Kidney (tissue), 14 donors: Measurements from ENCODE around the gene RHBDF2. TPM values are rescaled to one million over a fixed set of nuclear protein-coding genes. Genes with fewer than 3 reads are reported as not detected.
A peak's percentile ranks its signal among the peaks of the same experiment; 100 is the strongest.
"Not testable (repeated sequence)": the region's sequence is repeated elsewhere in the genome, so short reads cannot be mapped to it uniquely, and the experiment has no call there.

Experiments used
- DNase-seq, 5 donors: peaks; one replicate each; pipeline ENCODE4 v3.0.0-alpha.2; 2013 to 2020
- FAIRE-seq: peaks from 2 replicates; lab custom pipeline; 2012; peaks lifted over from hg19 to GRCh38; lab: Jason Lieb, UNC
- H3K27ac ChIP-seq, 2 donors: one replicate each; pipeline ENCODE4 v1.7.0; 2013; ENCODE audit warnings: low read depth in 2 of 2, low read length in 2 of 2, inconsistent platforms in 1 of 2
- H3K27me3 ChIP-seq: one replicate; pipeline ENCODE4 v1.7.1; 2013; ENCODE audit warnings: low read length, inconsistent platforms; ENCODE audit not compliant: control insufficient read depth, insufficient read depth
- H3K36me3 ChIP-seq, 3 donors: one replicate each; pipeline versions ENCODE4 v1.7.0 to v1.7.1; 2013; ENCODE audit warnings: low read length in 3 of 3, control low read depth in 1 of 3, inconsistent platforms in 1 of 3; ENCODE audit not compliant: insufficient read depth in 3 of 3, control insufficient read depth in 2 of 3
- H3K4me1 ChIP-seq, 3 donors: one replicate each; pipeline versions ENCODE4 v1.7.0 to v1.7.1; 2013; ENCODE audit warnings: low read length in 3 of 3, inconsistent platforms in 1 of 3, low read depth in 1 of 3; ENCODE audit not compliant: control insufficient read depth in 2 of 3, insufficient read depth in 2 of 3
- H3K4me3 ChIP-seq, 3 donors: one replicate each; pipeline versions ENCODE4 v1.7.0 to v1.8.1; 2013; ENCODE audit warnings: low read length in 3 of 3, control low read depth in 1 of 3, inconsistent platforms in 1 of 3
- H3K9ac ChIP-seq, 3 donors: one replicate each; pipeline versions ENCODE4 v1.7.0 to v1.7.1; 2013; ENCODE audit warnings: low read length in 3 of 3, control low read depth in 1 of 3, inconsistent platforms in 1 of 3
- H3K9me3 ChIP-seq, 3 donors: one replicate each; pipeline versions ENCODE4 v1.7.0 to v1.7.1; 2013; ENCODE audit warnings: low read length in 3 of 3, control low read depth in 1 of 3, inconsistent platforms in 1 of 3; ENCODE audit not compliant: control insufficient read depth in 2 of 3, insufficient read depth in 1 of 3
- CTCF ChIP-seq: IDR thresholded peaks from 3 replicates; pipeline ENCODE4 v1.5.1; 2012; ENCODE audit warnings: mild to moderate bottlenecking, moderate library complexity, borderline replicate concordance; ENCODE audit not compliant: insufficient read depth; ENCODE audit errors: extremely low read depth
- intact Hi-C: fragments of 100-400 bp; cut with DNase I; formaldehyde crosslinking; loops from one replicate; pipeline ENCODE4 v1.11.1; 2022
- polyA plus RNA-seq: library from polyadenylated mRNA; stranded (reverse); fragments of 350-450 nt; fragmentation: Illumina TruSeq; extraction: RNeasy Lipid Tissue Mini Kit (QIAGEN cat#74804); gene quantifications from one replicate; pipeline ENCODE4 v1.2.3, GENCODE V29; 2014; ENCODE audit warnings: low read depth, low replicate concordance; ENCODE audit not compliant: insufficient read depth
- total RNA-seq: library from RNA; stranded (reverse); fragmentation: NEBNext Ultra II Directional; extraction: Animal tissue kit (Norgen Biotek cat#: 25700); gene quantifications from one replicate; pipeline ENCODE4 v1.2.1, GENCODE V29; 2021
- donor health status: control.
- donor health status: control.
- donor health status: control.
- donor health status: control.
- donor health status: control.
- donor health status: DM: yes; HTN: yes; CAD: no.
- donor health status: Normal renal cell carcinoma (clear cell type).

Gene RHBDF2
- total and polyA plus RNA-seq, 2 donors from 2014 or later, result 6.8 to 58.6 TPM

GRCh38 chr17:76528156-76528527 lies 26.9 kb upstream of the RHBDF2 start:
- FAIRE-seq (no peak), DNase-seq (peak in 2 of 5 donors; percentile 48 to 77)
- no peak for TF ChIP-seq CTCF
- H3K36me3 ChIP-seq, result no peaks in the 10 kb centered on the region
- intact Hi-C loops, result no loop called here
- peaks cover 3 to 43% (median 15%) of the 10 kb centered on the region in 3 donors for H3K4me1 ChIP-seq
- H3K9me3 ChIP-seq, result no peaks in the 10 kb centered on the region
- peak overlapping the region; percentile 94 for H3K27ac ChIP-seq
- H3K4me3 ChIP-seq, result no peak overlapping the region
- peak overlapping the region in 1 of 3 donors; percentile 46 for H3K9ac ChIP-seq
- H3K27me3 ChIP-seq, result no peaks in the 10 kb centered on the region

DNA sequence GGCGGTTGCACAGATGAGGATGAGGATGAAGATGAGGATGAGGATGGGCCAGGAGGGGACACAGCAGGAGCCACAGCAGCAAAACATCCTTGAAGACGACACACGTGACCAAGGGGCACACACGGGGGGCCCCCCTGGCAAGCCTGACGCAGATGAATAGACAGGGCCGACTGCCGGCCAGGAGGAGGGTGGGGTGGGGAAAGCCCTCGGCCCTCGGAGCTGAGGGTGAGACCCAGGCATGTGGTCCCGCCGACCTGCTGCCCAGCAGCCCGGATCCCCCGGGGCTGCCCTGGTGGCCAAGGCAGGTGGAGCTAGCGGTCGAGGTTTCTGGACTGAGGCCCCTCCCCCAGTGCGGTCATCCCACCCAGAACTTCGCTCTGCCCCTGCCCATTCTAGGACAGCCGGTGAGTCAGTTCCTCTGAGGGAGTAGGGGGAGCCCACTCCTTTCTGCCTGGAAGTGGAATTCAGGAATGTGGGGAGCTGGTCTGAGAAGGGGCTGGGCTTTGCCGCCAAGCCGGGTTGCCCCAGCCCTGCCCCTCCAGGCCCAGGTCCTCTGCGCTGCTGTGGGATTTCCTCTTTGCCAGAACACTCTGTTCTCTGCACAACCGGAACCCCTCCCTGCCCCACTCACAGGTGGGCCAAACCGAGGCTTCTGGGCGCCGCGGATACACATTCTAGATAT lies 26.3 kb upstream of the RHBDF2 start:
- Histone ChIP-seq H3K27me3 (no peaks in the 10 kb centered on the region), H3K36me3 (no peaks in the 10 kb centered on the region), H3K9ac (no peak overlapping the region), H3K27ac (peak overlapping the region; percentile 0 to 32), H3K9me3 (no peaks in the 10 kb centered on the region), H3K4me1 (peaks cover 3 to 45% (median 15%) of the 10 kb centered on the region in 3 donors), H3K4me3 (no peak overlapping the region)
- no peak for TF ChIP-seq CTCF
- intact Hi-C loops, result no loop called here
- DNase-seq (peak; percentile 75 to 89 (median 81)), FAIRE-seq (no peak)

DNA sequence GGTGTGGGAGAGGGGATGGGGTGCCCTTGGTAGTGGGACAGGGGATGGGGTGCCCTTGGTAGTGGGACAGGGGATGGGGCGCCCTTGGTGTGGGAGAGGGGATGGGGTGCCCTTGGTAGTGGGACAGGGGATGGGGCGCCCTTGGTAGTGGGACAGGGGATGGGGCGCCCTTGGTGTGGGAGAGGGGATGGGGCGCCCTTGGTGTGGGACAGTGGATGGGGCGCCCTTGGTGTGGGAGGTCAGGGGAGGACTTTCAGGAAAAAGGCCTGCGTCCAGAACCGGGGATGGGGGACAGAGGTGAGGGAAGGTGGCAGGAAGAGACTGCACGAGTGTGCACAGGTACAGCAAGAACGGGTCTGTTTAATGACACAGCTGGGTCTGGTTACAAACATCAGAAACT lies 25.8 kb upstream of the RHBDF2 start:
- peaks cover 3 to 45% (median 15%) of the 10 kb centered on the region in 3 donors for H3K4me1 ChIP-seq

GRCh38 chr17:76525513-76525833 lies 24.2 kb upstream of the RHBDF2 start:
- H3K27me3 ChIP-seq, H3K27ac ChIP-seq, H3K4me3 ChIP-seq, H3K9me3 ChIP-seq, DNase-seq, FAIRE-seq, H3K36me3 ChIP-seq, intact Hi-C loops, H3K9ac ChIP-seq: not testable (repeated sequence)
- H3K4me1 ChIP-seq, result peaks cover 3 to 32% (median 8%) of the 10 kb centered on the region in 3 donors

More for the DNA sequence above, 25.8 kb upstream of the RHBDF2 start:
- H3K36me3 ChIP-seq, H3K27me3 ChIP-seq, DNase-seq, H3K9me3 ChIP-seq, H3K9ac ChIP-seq, intact Hi-C loops, FAIRE-seq, H3K4me3 ChIP-seq: not testable (repeated sequence)
- peak overlapping the region in 1 of 2 donors; percentile 32 for H3K27ac ChIP-seq
